ENCODE data around the gene TFDP1.

DNA sequence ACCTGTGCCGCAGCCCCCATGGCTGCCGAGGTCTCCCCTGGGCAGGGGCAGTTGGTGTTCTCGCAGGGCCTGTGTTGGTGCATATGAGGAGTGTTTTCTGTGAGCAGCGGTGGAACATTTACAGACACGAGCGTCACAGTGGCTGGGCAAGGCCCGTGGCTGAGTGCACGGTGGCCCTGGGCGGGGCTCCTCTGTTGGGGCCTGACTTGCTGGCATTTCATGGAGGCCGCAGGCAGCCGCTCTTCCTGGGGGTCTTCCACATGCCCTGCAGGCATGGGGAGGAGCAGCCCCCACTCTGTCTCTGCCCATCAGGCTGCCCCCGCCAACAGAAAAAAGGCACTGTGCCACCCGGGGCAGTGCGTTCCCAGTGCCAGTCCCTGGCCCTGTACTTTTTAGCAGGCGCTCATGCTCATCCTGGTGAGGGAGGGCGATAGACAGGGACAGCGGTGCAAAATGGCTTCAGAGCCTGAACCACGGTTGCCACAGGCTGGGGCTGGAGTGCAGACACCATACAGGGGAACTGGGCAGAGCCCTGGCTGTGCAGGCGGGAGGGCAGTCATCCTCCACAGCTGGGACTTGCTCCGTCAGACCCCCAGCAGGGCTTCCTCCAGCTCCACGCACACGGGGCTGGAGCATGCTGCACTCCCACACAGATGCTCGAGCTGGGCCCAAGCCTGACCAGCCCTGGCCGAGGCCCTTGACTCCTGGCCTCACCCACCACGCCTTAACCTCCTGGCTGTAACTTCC, 23.5 kb downstream of the TFDP1 start:
- TF ChIP-seq POLR2A (IDR thresholded peaks at IDR 0.05; ENCODE audit: low read depth, low read length) (no peak), FOS (IDR thresholded peaks at IDR 0.05; ENCODE audit: low read depth, low read length) (no peak), MXI1 (IDR thresholded peaks at IDR 0.05; ENCODE audit: borderline replicate concordance, low read depth, low read length) (no peak), RAD21 (IDR thresholded peaks at IDR 0.05; ENCODE audit: low read length) (no peak), USF2 (IDR thresholded peaks at IDR 0.05; ENCODE audit: low read depth, low read length) (no peak), ELK1 (IDR thresholded peaks at IDR 0.05; ENCODE audit: borderline replicate concordance, low read depth, low read length) (no peak), CEBPB (IDR thresholded peaks at IDR 0.05; ENCODE audit: low read depth, low read length) (no peak), RFX5 (IDR thresholded peaks at IDR 0.05; ENCODE audit: low read depth, low read length) (no peak), NFE2L2 (IDR thresholded peaks at IDR 0.05; ENCODE audit: low read depth, low read length) (no peak), MAFK (IDR thresholded peaks at IDR 0.05; ENCODE audit: low read depth, low read length) (no peak), MAZ (IDR thresholded peaks at IDR 0.05; ENCODE audit: borderline replicate concordance, low read depth, low read length) (no peak)
- TF ChIP-seq, protein P1, sequence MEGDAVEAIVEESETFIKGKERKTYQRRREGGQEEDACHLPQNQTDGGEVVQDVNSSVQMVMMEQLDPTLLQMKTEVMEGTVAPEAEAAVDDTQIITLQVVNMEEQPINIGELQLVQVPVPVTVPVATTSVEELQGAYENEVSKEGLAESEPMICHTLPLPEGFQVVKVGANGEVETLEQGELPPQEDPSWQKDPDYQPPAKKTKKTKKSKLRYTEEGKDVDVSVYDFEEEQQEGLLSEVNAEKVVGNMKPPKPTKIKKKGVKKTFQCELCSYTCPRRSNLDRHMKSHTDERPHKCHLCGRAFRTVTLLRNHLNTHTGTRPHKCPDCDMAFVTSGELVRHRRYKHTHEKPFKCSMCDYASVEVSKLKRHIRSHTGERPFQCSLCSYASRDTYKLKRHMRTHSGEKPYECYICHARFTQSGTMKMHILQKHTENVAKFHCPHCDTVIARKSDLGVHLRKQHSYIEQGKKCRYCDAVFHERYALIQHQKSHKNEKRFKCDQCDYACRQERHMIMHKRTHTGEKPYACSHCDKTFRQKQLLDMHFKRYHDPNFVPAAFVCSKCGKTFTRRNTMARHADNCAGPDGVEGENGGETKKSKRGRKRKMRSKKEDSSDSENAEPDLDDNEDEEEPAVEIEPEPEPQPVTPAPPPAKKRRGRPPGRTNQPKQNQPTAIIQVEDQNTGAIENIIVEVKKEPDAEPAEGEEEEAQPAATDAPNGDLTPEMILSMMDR (conservative IDR thresholded peaks at IDR 0.05; ENCODE audit: low read depth, low read length): no peak
